ENCODE measurements around the gene IRS1. TPM values are rescaled to one million over a fixed set of nuclear protein-coding genes. Genes with fewer than 3 reads are reported as not detected.

Gene IRS1
- polyA plus RNA-seq, 1 of the 3 experiments (the other 2 are of a cell fraction): 16.5 TPM

- no peak for TF ChIP-seq NRF1 (IDR thresholded peaks at IDR 0.05; ENCODE audit: low read depth, low read length)
- no peak for TF ChIP-seq SIN3A (IDR thresholded peaks at IDR 0.05; ENCODE audit: borderline replicate concordance, low read depth, low read length)
- TF ChIP-seq RAD21 (IDR thresholded peaks at IDR 0.05; ENCODE audit: low read length): no peak
- TF ChIP-seq PBX3 (IDR thresholded peaks at IDR 0.05): no peak
- no peak for TF ChIP-seq MEF2A (IDR thresholded peaks at IDR 0.05; ENCODE audit: borderline replicate concordance, low read depth)
These were observed 28.6 kb upstream of the IRS1 start (continued) for GRCh38 chr2:226828191-226828590.

DNA sequence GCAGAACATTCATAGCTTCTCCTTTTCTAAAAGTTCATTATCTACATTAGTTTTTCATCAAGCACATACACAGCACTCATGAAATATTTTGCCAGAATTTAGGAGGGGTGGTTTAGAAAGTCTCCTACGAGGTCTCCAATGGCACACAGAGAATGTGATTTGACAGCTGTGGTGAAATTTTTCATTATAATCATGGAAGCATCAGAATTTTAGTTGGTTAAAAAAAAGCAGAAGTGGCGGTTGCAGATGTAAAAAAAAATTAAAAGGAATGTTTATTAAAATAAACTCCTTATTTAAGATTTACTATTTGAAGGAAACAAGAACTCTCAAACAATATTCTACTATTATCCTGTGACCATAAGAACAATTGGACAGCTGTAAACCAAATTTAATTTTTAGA lies 25.4 kb upstream of the IRS1 start:
- ChIA-PET POLR2A (interaction anchor here (1.3 kb wide), 1 partner anchor 10 kb away, joined by 4 read pairs; no protein-coding TSS in a partner anchor), CTCF (interaction anchor here (1.2 to 3.1 kb wide), 4 partner anchors 10 to 25 kb away, joined by 3 to 11 read pairs (median 10); partner anchors contain the start of gene IRS1)
- no peak for DNase-seq
- Histone ChIP-seq H3K36me3 (replicated peaks in 1 of 2; ENCODE audit: control insufficient read depth in 1 of 2, insufficient read depth in 2 of 2, low read length in 1 of 2) (no peaks in the 10 kb centered on the region), H2AFZ (ENCODE audit: low read depth) (no peak overlapping the region), H3K9me3 (no peaks in the 10 kb centered on the region; the same call in 1 of the 2 replicates), H4K20me1 (ENCODE audit: insufficient read depth) (no peaks in the 10 kb centered on the region), H3F3A (replicated peaks; ENCODE audit: insufficient read depth) (peaks cover 3% of the 10 kb centered on the region), H3K4me2 (no peak overlapping the region), H3K9ac (no peak overlapping the region), H3K4me1 (ENCODE audit: control insufficient read depth in 1 of 2, insufficient read depth in 2 of 2, low read depth in 1 of 2, low read length in 1 of 2) (no peaks in the 10 kb centered on the region; a peak in 1 of 4 replicates), H3K79me2 (ENCODE audit: insufficient read depth) (no peaks in the 10 kb centered on the region), H3K27ac (ENCODE audit: low read depth in 2 of 2, low read length in 1 of 2) (no peak overlapping the region), H3K9me2 (no peaks in the 10 kb centered on the region), H3K27me3 (ENCODE audit: insufficient read depth) (no peaks in the 10 kb centered on the region), H3K4me3 (ENCODE audit: low read depth in 2 of 2, low read length in 1 of 2) (no peak overlapping the region)
- WGBS (ENCODE audit: low lambda C conversion rate): 67% methylated on average over 2 of the region's 2 CpGs
- TF ChIP-seq FOXM1 (IDR thresholded peaks at IDR 0.05; ENCODE audit: low read depth) (no peak), MEF2A (IDR thresholded peaks at IDR 0.05; ENCODE audit: borderline replicate concordance, low read depth) (no peak), POLR2AphosphoS5 (IDR thresholded peaks at IDR 0.05; ENCODE audit: low read depth, low read length) (no peak), FOXJ3 (CRISPR knock-in tag; IDR thresholded peaks at IDR 0.05) (no peak), MAX (IDR thresholded peaks at IDR 0.05; ENCODE audit: low read depth) (no peak)

GRCh38 chr2:226818930-226819329 lies 19.3 kb upstream of the IRS1 start:
- WGBS (ENCODE audit: low lambda C conversion rate): 71% methylated on average over 3 of the region's 3 CpGs
- no peaks in the 10 kb centered on the region for H3K9me3 ChIP-seq
- no peak for DNase-seq
- H3K27me3 ChIP-seq (ENCODE audit: insufficient read depth): no peaks in the 10 kb centered on the region
- no peaks in the 10 kb centered on the region for H4K20me1 ChIP-seq (ENCODE audit: insufficient read depth)
- H2AFZ ChIP-seq (ENCODE audit: low read depth): no peak overlapping the region
- CTCF ChIA-PET: interaction anchor here (3.5 kb wide), 1 partner anchor 16 kb away, joined by 18 read pairs; no protein-coding TSS in a partner anchor
- no peaks in the 10 kb centered on the region for H3K9me2 ChIP-seq
- H3K27ac ChIP-seq (ENCODE audit: low read depth in 2 of 2, low read length in 1 of 2): no peak overlapping the region
- no peak overlapping the region for H3K4me3 ChIP-seq (ENCODE audit: low read depth in 2 of 2, low read length in 1 of 2)
- no peaks in the 10 kb centered on the region for H3K4me1 ChIP-seq (ENCODE audit: control insufficient read depth in 1 of 2, insufficient read depth in 2 of 2, low read depth in 1 of 2, low read length in 1 of 2)
- POLR2A ChIA-PET: no interaction called here
- H3K4me2 ChIP-seq: no peak overlapping the region
- no peaks in the 10 kb centered on the region for H3K36me3 ChIP-seq (replicated peaks in 1 of 2; ENCODE audit: control insufficient read depth in 1 of 2, insufficient read depth in 2 of 2, low read length in 1 of 2)
- no peaks in the 10 kb centered on the region for H3K79me2 ChIP-seq (ENCODE audit: insufficient read depth)
- H3K9ac ChIP-seq: no peak overlapping the region
- no peaks in the 10 kb centered on the region for H3F3A ChIP-seq (replicated peaks; ENCODE audit: insufficient read depth)
- TF ChIP-seq SMC3 (IDR thresholded peaks at IDR 0.05; ENCODE audit: low read depth, low read length): no peak
- no peak for TF ChIP-seq MXI1 (IDR thresholded peaks at IDR 0.05; ENCODE audit: low read depth, low read length)
- no peak for TF ChIP-seq PBX3 (IDR thresholded peaks at IDR 0.05)
- no peak for TF ChIP-seq TAF1 (IDR thresholded peaks at IDR 0.05; ENCODE audit: borderline replicate concordance, low read depth, low read length)
- TF ChIP-seq NRF1 (IDR thresholded peaks at IDR 0.05; ENCODE audit: low read depth, low read length): no peak
- TF ChIP-seq GATA2 (CRISPR knock-in tag; IDR thresholded peaks at IDR 0.05): no peak
- TF ChIP-seq CTCF (IDR thresholded peaks at IDR 0.05): no peak
- no peak for TF ChIP-seq TCF12 (IDR thresholded peaks at IDR 0.05)
- no peak for TF ChIP-seq REST (IDR thresholded peaks at IDR 0.05; ENCODE audit: low read depth, low read length)
- TF ChIP-seq YY1 (IDR thresholded peaks at IDR 0.05; ENCODE audit: low read depth): no peak
- TF ChIP-seq RFX5 (IDR thresholded peaks at IDR 0.05; ENCODE audit: low read length): no peak
- no peak for TF ChIP-seq MEF2A (IDR thresholded peaks at IDR 0.05; ENCODE audit: borderline replicate concordance, low read depth)
- TF ChIP-seq RXRA (IDR thresholded peaks at IDR 0.05; ENCODE audit: borderline replicate concordance, low read depth): no peak
